Liver (tissue), 9 donors: ENCODE measurements around the gene GSTM3. TPM values are rescaled to one million over a fixed set of nuclear protein-coding genes. Genes with fewer than 3 reads are reported as not detected.

Experiments used
- DNase-seq: peaks from one replicate; pipeline ENCODE4 v3.0.0-alpha.2; 2017; ENCODE audit warnings: low spot score
- H3K27ac ChIP-seq, 2 donors: one replicate each; pipeline ENCODE4 v1.7.0; 2013; ENCODE audit warnings: inconsistent platforms in 2 of 2, low read length in 2 of 2, control low read depth in 1 of 2, low read depth in 1 of 2, mild to moderate bottlenecking in 1 of 2
- H3K27me3 ChIP-seq, 4 donors: one replicate each; pipeline versions ENCODE4 v1.6.1 to v1.7.0; 2013; ENCODE audit warnings: low read length in 3 of 4, inconsistent platforms in 1 of 4, mild to moderate bottlenecking in 1 of 4, moderate library complexity in 1 of 4; ENCODE audit not compliant: control insufficient read depth in 4 of 4, insufficient read depth in 4 of 4
- H3K36me3 ChIP-seq, 4 donors: one replicate each; pipeline versions ENCODE4 v1.6.1 to v1.7.0; 2013; ENCODE audit warnings: low read length in 3 of 4, mild to moderate bottlenecking in 3 of 4, low read depth in 1 of 4, moderate library complexity in 1 of 4; ENCODE audit not compliant: control insufficient read depth in 4 of 4, insufficient read depth in 3 of 4
- H3K4me1 ChIP-seq, 4 donors: one replicate each; pipeline versions ENCODE4 v1.6.1 to v1.7.0; 2013; ENCODE audit warnings: low read length in 3 of 4, mild to moderate bottlenecking in 3 of 4, moderate library complexity in 1 of 4; ENCODE audit not compliant: control insufficient read depth in 4 of 4, insufficient read depth in 4 of 4
- H3K4me3 ChIP-seq, 3 donors: one replicate each; pipeline versions ENCODE4 v1.6.1 to v1.7.0; 2013; ENCODE audit warnings: low read length in 3 of 3, control low read depth in 1 of 3, low read depth in 1 of 3, mild to moderate bottlenecking in 1 of 3
- H3K9ac ChIP-seq, 2 donors: one replicate each; pipeline ENCODE4 v1.7.0; 2013; ENCODE audit warnings: low read length in 2 of 2, mild to moderate bottlenecking in 2 of 2, moderate library complexity in 2 of 2, control low read depth in 1 of 2, low read depth in 1 of 2
- H3K9me3 ChIP-seq, 4 donors: one replicate each; pipeline versions ENCODE4 v1.6.1 to v1.7.0; 2013; ENCODE audit warnings: low read length in 3 of 4; ENCODE audit not compliant: control insufficient read depth in 4 of 4
- EGR1 ChIP-seq, 2 donors: IDR thresholded peaks; 2 replicates each; pipeline ENCODE4 v1.6.1; 2016 to 2018; ENCODE audit warnings: antibody characterized with exemption in 2 of 2, low read depth in 2 of 2
- FOXA1 ChIP-seq: IDR thresholded peaks from 2 replicates; pipeline ENCODE4 v1.6.1; 2016; ENCODE audit warnings: antibody characterized with exemption
- FOXA2 ChIP-seq: IDR thresholded peaks from 2 replicates; pipeline ENCODE4 v1.6.1; 2016; ENCODE audit warnings: antibody characterized with exemption
- GABPA ChIP-seq, 2 donors: IDR thresholded peaks in 1 of 2; conservative IDR thresholded peaks in 1 of 2; 2 replicates each; pipeline ENCODE4 v1.6.1; 2016; ENCODE audit warnings: antibody characterized with exemption in 2 of 2, mild to moderate bottlenecking in 1 of 2, moderate library complexity in 1 of 2
- HNF4A ChIP-seq, 2 donors: conservative IDR thresholded peaks; 2 replicates each; pipeline ENCODE4 v1.6.1; 2016; ENCODE audit warnings: antibody characterized with exemption in 2 of 2, mild to moderate bottlenecking in 2 of 2
- HNF4G ChIP-seq: IDR thresholded peaks from 2 replicates; pipeline ENCODE4 v1.6.1; 2016; ENCODE audit warnings: antibody characterized with exemption
- JUND ChIP-seq, 2 donors: IDR thresholded peaks; 2 replicates each; pipeline ENCODE4 v1.6.1; 2016; ENCODE audit warnings: antibody characterized with exemption in 2 of 2
- NR2F2 ChIP-seq: IDR thresholded peaks from 2 replicates; pipeline ENCODE4 v1.6.1; 2016; ENCODE audit warnings: antibody characterized with exemption
- RAD21 ChIP-seq, 2 donors: IDR thresholded peaks; 2 replicates each; pipeline ENCODE4 v1.6.1; 2016; ENCODE audit warnings: antibody characterized with exemption in 2 of 2, mild to moderate bottlenecking in 2 of 2
- RXRA ChIP-seq, 2 donors: IDR thresholded peaks; 2 replicates each; pipeline ENCODE4 v1.6.1; 2017 to 2018; ENCODE audit warnings: antibody characterized with exemption in 2 of 2, mild to moderate bottlenecking in 1 of 2
- SP1 ChIP-seq: IDR thresholded peaks from 2 replicates; pipeline ENCODE4 v1.6.1; 2018; ENCODE audit warnings: antibody characterized with exemption, mild to moderate bottlenecking
- TAF1 ChIP-seq: conservative IDR thresholded peaks from 2 replicates; pipeline ENCODE4 v1.6.1; 2016; ENCODE audit warnings: antibody characterized with exemption, mild to moderate bottlenecking
- YY1 ChIP-seq: IDR thresholded peaks from 2 replicates; pipeline ENCODE4 v1.6.1; 2016; ENCODE audit warnings: antibody characterized with exemption, mild to moderate bottlenecking
- WGBS: extraction: QIAGEN DNeasy Blood & Tissue Kit; methylation state at CpG from one replicate; pipeline ENCODE4 v1.1.7; 2013; 5-methylcytosine and 5-hydroxymethylcytosine counted together
- polyA plus RNA-seq, 2 donors: library from polyadenylated mRNA; stranded (reverse) in 1 of 2; unstranded in 1 of 2; fragments of 200-250 nt in 1 of 2; fragments of >200 nt in 1 of 2; fragmentation: Nextera tagmentation in 1 of 2; extraction: Ambion mirVana in 1 of 2; gene quantifications; one replicate each; pipeline versions ENCODE4 v1.2.1 to v1.2.3, GENCODE V29; 2013 to 2015
- total RNA-seq, 2 donors: library from RNA; depleted of rRNA; stranded (reverse); fragments of >200 nt; gene quantifications; one replicate each; pipeline ENCODE4 v1.2.3, GENCODE V29; 2014
- TF ChIP-seq, protein P1 (sequence below): IDR thresholded peaks from 2 replicates; pipeline ENCODE4 v1.6.1; 2016; ENCODE audit warnings: antibody characterized with exemption
- TF ChIP-seq, protein P2 (sequence below): IDR thresholded peaks from 2 replicates; pipeline ENCODE4 v1.6.1; 2016; ENCODE audit warnings: antibody characterized with exemption
- TF ChIP-seq, protein P3 (sequence below): IDR thresholded peaks from 2 replicates; pipeline ENCODE4 v1.6.1; 2016; ENCODE audit warnings: antibody characterized with exemption
- TF ChIP-seq, protein P4 (sequence below): fragments of 150-350 bp; IDR thresholded peaks from 2 replicates; pipeline ENCODE4 v1.5.1; 2017; ENCODE audit warnings: improper control_type of control experiment, low read depth, low read length; ENCODE audit not compliant: missing input control
- TF ChIP-seq, protein P5 (sequence below): IDR thresholded peaks from 2 replicates; pipeline ENCODE4 v1.6.1; 2016; ENCODE audit warnings: antibody characterized with exemption, mild to moderate bottlenecking
- donor health status: healthy.
- donor health status: healthy.
- donor health status: healthy.
- donor health status: healthy.
- donor health status: healthy.

Gene GSTM3
- total and polyA plus RNA-seq, 4 donors, result 6.9 to 51.5 (median 34.9) TPM

DNA sequence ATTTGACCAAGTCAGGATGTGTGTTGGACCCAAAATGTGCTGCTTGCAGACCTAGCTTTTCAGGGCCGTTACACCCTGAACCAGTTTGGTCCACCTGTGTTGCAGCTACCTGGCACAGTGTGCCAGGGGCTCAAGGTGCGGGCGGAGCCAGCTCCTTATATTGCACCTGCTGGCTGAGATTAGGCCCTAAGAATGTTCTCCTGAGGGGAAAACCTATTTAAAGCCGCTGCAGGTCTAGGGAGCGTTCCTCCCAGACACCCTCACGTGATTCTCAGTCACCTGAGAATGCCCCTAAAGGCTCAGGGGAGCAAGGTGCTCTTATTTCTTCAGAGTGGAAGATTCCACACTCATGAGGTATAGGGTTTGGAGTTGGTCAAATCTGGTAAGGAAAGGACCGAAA is 12.0 kb downstream of the GSTM3 start:
- 79% methylated on average over 7 of the region's 7 CpGs for WGBS
- Histone ChIP-seq H3K4me1 (no peaks in the 10 kb centered on the region), H3K27ac (no peak overlapping the region), H3K27me3 (no peaks in the 10 kb centered on the region), H3K4me3 (no peak overlapping the region), H3K9ac (no peak overlapping the region), H3K9me3 (no peaks in the 10 kb centered on the region), H3K36me3 (no peaks in the 10 kb centered on the region)
- TF ChIP-seq YY1, result no peak
- TF ChIP-seq HNF4A (conservative IDR thresholded peaks at IDR 0.05), result no peak
- DNase-seq, result no peak

DNA sequence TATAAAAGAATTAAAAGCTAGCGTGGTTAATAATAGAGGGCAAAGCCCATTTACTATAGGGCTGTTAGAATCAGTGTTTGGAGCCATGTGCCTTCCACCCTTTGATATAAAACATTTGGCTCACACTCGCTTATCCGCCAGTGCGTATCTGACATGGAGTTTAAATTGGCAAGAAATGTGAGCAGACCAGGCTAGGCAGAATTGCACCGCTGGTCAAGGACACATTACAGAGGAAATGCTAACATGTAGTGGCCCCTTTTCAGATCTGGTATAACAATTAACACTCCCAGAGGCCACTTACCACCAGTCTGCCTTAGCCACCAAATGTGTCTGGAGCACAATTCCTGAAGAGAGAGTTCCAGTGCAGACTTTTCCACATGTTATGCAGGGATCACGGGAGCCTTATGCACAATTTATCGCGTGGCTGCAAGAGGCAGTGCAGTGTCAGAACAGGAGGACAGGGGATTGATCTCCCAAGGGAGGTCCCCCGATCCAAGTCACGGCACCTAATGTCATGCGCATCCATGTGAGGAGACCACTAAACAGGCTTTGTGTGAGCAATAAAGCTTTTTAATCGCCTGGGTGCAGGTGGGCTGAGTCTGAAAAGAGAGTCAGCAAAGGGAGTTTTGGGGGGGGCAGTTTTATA is 14.0 kb downstream of the GSTM3 start:
- Histone ChIP-seq H3K4me3 (no peak overlapping the region), H3K9ac (no peak overlapping the region), H3K27ac (no peak overlapping the region), H3K9me3 (no peaks in the 10 kb centered on the region), H3K36me3 (no peaks in the 10 kb centered on the region), H3K27me3 (no peaks in the 10 kb centered on the region), H3K4me1 (no peaks in the 10 kb centered on the region)
- no peak for DNase-seq
- WGBS, result 86% methylated on average over 12 of the region's 12 CpGs
- TF ChIP-seq, protein P1, sequence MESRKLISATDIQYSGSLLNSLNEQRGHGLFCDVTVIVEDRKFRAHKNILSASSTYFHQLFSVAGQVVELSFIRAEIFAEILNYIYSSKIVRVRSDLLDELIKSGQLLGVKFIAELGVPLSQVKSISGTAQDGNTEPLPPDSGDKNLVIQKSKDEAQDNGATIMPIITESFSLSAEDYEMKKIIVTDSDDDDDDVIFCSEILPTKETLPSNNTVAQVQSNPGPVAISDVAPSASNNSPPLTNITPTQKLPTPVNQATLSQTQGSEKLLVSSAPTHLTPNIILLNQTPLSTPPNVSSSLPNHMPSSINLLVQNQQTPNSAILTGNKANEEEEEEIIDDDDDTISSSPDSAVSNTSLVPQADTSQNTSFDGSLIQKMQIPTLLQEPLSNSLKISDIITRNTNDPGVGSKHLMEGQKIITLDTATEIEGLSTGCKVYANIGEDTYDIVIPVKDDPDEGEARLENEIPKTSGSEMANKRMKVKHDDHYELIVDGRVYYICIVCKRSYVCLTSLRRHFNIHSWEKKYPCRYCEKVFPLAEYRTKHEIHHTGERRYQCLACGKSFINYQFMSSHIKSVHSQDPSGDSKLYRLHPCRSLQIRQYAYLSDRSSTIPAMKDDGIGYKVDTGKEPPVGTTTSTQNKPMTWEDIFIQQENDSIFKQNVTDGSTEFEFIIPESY, result no peak

DNA sequence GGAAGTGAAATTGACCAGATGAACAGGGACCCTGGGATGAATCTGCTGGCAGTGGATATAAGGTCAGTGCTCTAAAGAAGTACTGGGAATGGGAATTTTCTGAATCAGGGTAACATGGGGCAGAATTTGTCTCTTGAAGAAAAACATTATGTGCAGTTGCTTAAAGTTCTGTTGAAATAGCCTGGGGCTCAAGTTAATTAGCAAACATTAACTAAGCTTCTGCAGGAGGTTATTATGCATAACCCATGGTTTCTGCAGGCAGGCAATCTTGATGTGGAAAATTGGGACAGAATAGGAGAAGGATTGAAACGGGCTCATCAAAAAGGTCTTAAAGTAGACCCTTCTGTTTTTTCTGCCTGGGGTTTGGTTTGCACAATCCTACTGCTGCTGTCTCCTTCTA is 14.8 kb downstream of the GSTM3 start:
- Histone ChIP-seq H3K4me1 (no peaks in the 10 kb centered on the region), H3K9ac (no peak overlapping the region), H3K27ac (no peak overlapping the region), H3K27me3 (no peaks in the 10 kb centered on the region), H3K9me3 (no peaks in the 10 kb centered on the region), H3K4me3 (no peak overlapping the region), H3K36me3 (no peaks in the 10 kb centered on the region)
- no peak for DNase-seq
- 86% methylated on average over 1 of the region's 1 CpG for WGBS
- TF ChIP-seq, protein P2, sequence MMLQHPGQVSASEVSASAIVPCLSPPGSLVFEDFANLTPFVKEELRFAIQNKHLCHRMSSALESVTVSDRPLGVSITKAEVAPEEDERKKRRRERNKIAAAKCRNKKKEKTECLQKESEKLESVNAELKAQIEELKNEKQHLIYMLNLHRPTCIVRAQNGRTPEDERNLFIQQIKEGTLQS, result no peak
- no peak for TF ChIP-seq SP1
- TF ChIP-seq, protein P3, sequence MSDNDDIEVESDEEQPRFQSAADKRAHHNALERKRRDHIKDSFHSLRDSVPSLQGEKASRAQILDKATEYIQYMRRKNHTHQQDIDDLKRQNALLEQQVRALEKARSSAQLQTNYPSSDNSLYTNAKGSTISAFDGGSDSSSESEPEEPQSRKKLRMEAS, result no peak
- no peak for TF ChIP-seq FOXA2
- TF ChIP-seq GABPA (IDR thresholded peaks at IDR 0.05 in 1 of 2, conservative IDR thresholded peaks at IDR 0.05 in 1 of 2), result no peak
- TF ChIP-seq FOXA1, result no peak
- TF ChIP-seq JUND (IDR thresholded peaks at IDR 0.05), result no peak
- no peak for TF ChIP-seq TAF1
- TF ChIP-seq HNF4G, result no peak
- TF ChIP-seq, protein P1, result no peak
- no peak for TF ChIP-seq EGR1 (IDR thresholded peaks at IDR 0.05; ENCODE audit: low read depth in 2 of 2)
- TF ChIP-seq, protein P4, sequence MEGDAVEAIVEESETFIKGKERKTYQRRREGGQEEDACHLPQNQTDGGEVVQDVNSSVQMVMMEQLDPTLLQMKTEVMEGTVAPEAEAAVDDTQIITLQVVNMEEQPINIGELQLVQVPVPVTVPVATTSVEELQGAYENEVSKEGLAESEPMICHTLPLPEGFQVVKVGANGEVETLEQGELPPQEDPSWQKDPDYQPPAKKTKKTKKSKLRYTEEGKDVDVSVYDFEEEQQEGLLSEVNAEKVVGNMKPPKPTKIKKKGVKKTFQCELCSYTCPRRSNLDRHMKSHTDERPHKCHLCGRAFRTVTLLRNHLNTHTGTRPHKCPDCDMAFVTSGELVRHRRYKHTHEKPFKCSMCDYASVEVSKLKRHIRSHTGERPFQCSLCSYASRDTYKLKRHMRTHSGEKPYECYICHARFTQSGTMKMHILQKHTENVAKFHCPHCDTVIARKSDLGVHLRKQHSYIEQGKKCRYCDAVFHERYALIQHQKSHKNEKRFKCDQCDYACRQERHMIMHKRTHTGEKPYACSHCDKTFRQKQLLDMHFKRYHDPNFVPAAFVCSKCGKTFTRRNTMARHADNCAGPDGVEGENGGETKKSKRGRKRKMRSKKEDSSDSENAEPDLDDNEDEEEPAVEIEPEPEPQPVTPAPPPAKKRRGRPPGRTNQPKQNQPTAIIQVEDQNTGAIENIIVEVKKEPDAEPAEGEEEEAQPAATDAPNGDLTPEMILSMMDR, result no peak
- TF ChIP-seq NR2F2, result no peak
- TF ChIP-seq RXRA (IDR thresholded peaks at IDR 0.05), result no peak
- no peak for TF ChIP-seq YY1
- no peak for TF ChIP-seq RAD21 (IDR thresholded peaks at IDR 0.05)
- TF ChIP-seq HNF4A (conservative IDR thresholded peaks at IDR 0.05), result no peak
- TF ChIP-seq, protein P5, sequence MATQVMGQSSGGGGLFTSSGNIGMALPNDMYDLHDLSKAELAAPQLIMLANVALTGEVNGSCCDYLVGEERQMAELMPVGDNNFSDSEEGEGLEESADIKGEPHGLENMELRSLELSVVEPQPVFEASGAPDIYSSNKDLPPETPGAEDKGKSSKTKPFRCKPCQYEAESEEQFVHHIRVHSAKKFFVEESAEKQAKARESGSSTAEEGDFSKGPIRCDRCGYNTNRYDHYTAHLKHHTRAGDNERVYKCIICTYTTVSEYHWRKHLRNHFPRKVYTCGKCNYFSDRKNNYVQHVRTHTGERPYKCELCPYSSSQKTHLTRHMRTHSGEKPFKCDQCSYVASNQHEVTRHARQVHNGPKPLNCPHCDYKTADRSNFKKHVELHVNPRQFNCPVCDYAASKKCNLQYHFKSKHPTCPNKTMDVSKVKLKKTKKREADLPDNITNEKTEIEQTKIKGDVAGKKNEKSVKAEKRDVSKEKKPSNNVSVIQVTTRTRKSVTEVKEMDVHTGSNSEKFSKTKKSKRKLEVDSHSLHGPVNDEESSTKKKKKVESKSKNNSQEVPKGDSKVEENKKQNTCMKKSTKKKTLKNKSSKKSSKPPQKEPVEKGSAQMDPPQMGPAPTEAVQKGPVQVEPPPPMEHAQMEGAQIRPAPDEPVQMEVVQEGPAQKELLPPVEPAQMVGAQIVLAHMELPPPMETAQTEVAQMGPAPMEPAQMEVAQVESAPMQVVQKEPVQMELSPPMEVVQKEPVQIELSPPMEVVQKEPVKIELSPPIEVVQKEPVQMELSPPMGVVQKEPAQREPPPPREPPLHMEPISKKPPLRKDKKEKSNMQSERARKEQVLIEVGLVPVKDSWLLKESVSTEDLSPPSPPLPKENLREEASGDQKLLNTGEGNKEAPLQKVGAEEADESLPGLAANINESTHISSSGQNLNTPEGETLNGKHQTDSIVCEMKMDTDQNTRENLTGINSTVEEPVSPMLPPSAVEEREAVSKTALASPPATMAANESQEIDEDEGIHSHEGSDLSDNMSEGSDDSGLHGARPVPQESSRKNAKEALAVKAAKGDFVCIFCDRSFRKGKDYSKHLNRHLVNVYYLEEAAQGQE, result no peak
